PC-3 (cell line): ENCODE data around the gene C6orf136. TPM values are rescaled to one million over a fixed set of nuclear protein-coding genes. Genes with fewer than 3 reads are reported as not detected.

ENCODE experiments used
- ATAC-seq: fragments of 200-7000 bp; cut with Tn5 transposase; 2 replicates; pipeline ENCODE4 v1.9.1; 2020; ENCODE audit warnings: mild to moderate bottlenecking, moderate library complexity
- BruUV-seq: library from RNA; stranded (reverse); fragments of 400-500 nt; replicated peaks from 2 replicates; lab custom pipeline; 2021; lab: Mats Ljungman, UMichigan
- CTCF ChIA-PET: fragments of 300-600 bp; sonication (Branson Sonifier 250); formaldehyde crosslinking; loops from one replicate; lab custom pipeline; 2022; ENCODE audit warnings: antibody characterized with exemption; lab: Charles Lee
- POLR2A ChIA-PET: fragments of 300-600 bp; sonication (Branson Sonifier 250); formaldehyde crosslinking; loops from one replicate; lab custom pipeline; 2022; ENCODE audit warnings: antibody characterized with exemption; ENCODE audit not compliant: unreplicated experiment; lab: Charles Lee
- DNase-seq: peaks from one replicate; pipeline ENCODE4 v3.0.0-alpha.2; 2015
- H2AFZ ChIP-seq: fragments of 300-600 bp; sonication (generic); 2 replicates; pipeline ENCODE4 v1.6.0; 2016; ENCODE audit warnings: antibody characterized with exemption, low read length
- H3F3A ChIP-seq: fragments of 300-600 bp; sonication (generic); one replicate; pipeline ENCODE4 v1.6.0; 2017; ENCODE audit warnings: antibody characterized with exemption, low read length, control low read depth, mild to moderate bottlenecking; ENCODE audit not compliant: unreplicated experiment
- H3K27ac ChIP-seq: fragments of 300-600 bp; sonication (generic); 2 replicates; pipeline ENCODE4 v1.5.1; 2016; ENCODE audit warnings: mild to moderate bottlenecking, low read length
- H3K27me3 ChIP-seq: fragments of 300-600 bp; sonication (generic); 2 replicates; pipeline ENCODE4 v1.6.1; 2016; ENCODE audit warnings: low read length, mixed read lengths
- H3K36me3 ChIP-seq: fragments of 300-600 bp; sonication (generic); 2 replicates; pipeline ENCODE4 v1.6.1; 2016; ENCODE audit warnings: low read depth, mixed run types, low read length, mixed read lengths
- H3K4me1 ChIP-seq: fragments of 300-600 bp; sonication (generic); 2 replicates; pipeline ENCODE4 v1.5.1; 2016; ENCODE audit warnings: low read length; ENCODE audit not compliant: insufficient read depth
- H3K4me2 ChIP-seq: fragments of 300-600 bp; sonication (generic); 2 replicates; pipeline ENCODE4 v1.6.0; 2016; ENCODE audit warnings: low read length
- H3K4me3 ChIP-seq: fragments of 300-600 bp; sonication (generic); 2 replicates; pipeline ENCODE4 v1.5.1; 2016; ENCODE audit warnings: mild to moderate bottlenecking, low read length, mixed read lengths
- H3K79me2 ChIP-seq: fragments of 300-600 bp; sonication (generic); 2 replicates; pipeline ENCODE4 v1.6.1; 2017; ENCODE audit warnings: low read length, mixed read lengths
- H3K9ac ChIP-seq: fragments of 300-600 bp; sonication (generic); 2 replicates; pipeline ENCODE4 v1.6.0; 2016; ENCODE audit warnings: mild to moderate bottlenecking, low read length
- H3K9me2 ChIP-seq: fragments of 300-600 bp; sonication (generic); replicated peaks from 2 replicates; pipeline ENCODE4 v1.6.1; 2016; ENCODE audit warnings: mixed run types, low read length, mixed read lengths
- H3K9me3 ChIP-seq: fragments of 300-600 bp; sonication (generic); 2 replicates; pipeline ENCODE4 v1.6.1; 2016; ENCODE audit warnings: low read length, mixed read lengths
- H4K20me1 ChIP-seq: fragments of 300-600 bp; sonication (generic); 2 replicates; pipeline ENCODE4 v1.6.1; 2016; ENCODE audit warnings: low read length, mixed read lengths
- EZH2 ChIP-seq: fragments of 300-600 bp; sonication (generic); IDR thresholded peaks from one replicate; pipeline ENCODE4 v1.6.1; 2017; ENCODE audit warnings: antibody characterized with exemption, mild to moderate bottlenecking, low read length; ENCODE audit not compliant: unreplicated experiment
- EZH2phosphoT487 ChIP-seq: fragments of 300-600 bp; sonication (generic); IDR thresholded peaks from 2 replicates; pipeline ENCODE4 v1.6.1; 2018; ENCODE audit warnings: mild to moderate bottlenecking, antibody characterized with exemption, low read length, borderline replicate concordance
- intact Hi-C: fragments of 100-400 bp; cut with micrococcal nuclease; formaldehyde crosslinking; loops from 2 replicates; pipeline ENCODE4 v1.9.0; 2023
- total RNA-seq: library from RNA; depleted of rRNA; stranded (reverse); fragments of >200 nt; gene quantifications from 2 replicates; pipeline ENCODE4 v1.2.3, GENCODE V29; 2014
- TF ChIP-seq, protein P1 (sequence below): fragments of 300-600 bp; sonication (generic); conservative IDR thresholded peaks from 2 replicates; pipeline ENCODE4 v1.5.1; 2017; ENCODE audit warnings: antibody characterized with exemption, low read depth, mild to moderate bottlenecking, low read length

C6orf136 gene
- total RNA-seq, 1 experiment from 2014 or later, result 18.7 TPM

DNA sequence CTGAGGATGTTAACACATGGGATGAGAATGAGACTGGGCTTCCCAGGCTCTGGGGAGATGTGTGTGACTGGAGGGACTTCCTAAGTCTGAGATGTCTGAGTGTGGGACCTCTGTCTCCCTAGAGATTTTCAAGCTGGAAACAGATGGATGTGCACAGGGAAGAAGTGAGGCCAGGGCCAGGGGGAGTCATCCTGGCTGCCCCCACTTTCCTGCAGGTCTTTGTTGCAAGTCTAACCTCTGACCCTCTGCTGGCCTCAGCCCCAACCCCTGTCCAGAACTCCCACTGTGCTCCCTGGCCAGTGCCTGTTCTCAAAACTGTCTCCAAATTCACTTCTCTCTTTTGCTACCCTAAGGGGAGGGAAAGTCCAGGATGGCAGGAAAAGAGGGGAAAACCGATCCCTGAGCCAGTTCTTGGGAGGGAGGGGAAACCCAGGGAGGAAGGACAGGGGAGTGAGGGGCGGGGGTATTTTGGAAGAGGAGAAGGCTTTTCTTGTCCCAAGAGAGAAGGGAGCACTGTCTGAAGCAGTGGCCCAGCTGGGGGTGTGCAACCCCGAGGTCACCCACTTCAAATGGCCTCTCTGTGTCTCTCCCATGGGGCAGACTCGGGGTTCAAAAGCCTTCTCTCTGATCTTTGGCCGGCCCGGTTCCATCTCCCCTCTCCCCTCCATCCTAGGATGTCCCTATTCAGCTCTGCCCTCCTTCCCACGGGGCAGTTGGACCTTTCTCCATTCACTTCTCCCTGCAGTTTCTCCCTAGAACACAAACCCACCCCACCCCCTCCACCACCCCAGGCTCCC lies 36.4 kb downstream of the C6orf136 start:
- intact Hi-C loops, result no loop called here
- TSS peak; percentile 4 for BruUV-seq
- TF ChIP-seq, protein P1, sequence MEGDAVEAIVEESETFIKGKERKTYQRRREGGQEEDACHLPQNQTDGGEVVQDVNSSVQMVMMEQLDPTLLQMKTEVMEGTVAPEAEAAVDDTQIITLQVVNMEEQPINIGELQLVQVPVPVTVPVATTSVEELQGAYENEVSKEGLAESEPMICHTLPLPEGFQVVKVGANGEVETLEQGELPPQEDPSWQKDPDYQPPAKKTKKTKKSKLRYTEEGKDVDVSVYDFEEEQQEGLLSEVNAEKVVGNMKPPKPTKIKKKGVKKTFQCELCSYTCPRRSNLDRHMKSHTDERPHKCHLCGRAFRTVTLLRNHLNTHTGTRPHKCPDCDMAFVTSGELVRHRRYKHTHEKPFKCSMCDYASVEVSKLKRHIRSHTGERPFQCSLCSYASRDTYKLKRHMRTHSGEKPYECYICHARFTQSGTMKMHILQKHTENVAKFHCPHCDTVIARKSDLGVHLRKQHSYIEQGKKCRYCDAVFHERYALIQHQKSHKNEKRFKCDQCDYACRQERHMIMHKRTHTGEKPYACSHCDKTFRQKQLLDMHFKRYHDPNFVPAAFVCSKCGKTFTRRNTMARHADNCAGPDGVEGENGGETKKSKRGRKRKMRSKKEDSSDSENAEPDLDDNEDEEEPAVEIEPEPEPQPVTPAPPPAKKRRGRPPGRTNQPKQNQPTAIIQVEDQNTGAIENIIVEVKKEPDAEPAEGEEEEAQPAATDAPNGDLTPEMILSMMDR, result no peak
- TF ChIP-seq EZH2 (no peak), EZH2phosphoT487 (no peak)
- Histone ChIP-seq H3K4me3 (peak overlapping the region; percentile 97), H3K9ac (peak overlapping the region; percentile 80), H3K27me3 (no peaks in the 10 kb centered on the region), H2AFZ (no peak overlapping the region), H3K4me1 (peaks cover 67% of the 10 kb centered on the region), H3K9me3 (no peaks in the 10 kb centered on the region), H4K20me1 (no peaks in the 10 kb centered on the region), H3K9me2 (no peaks in the 10 kb centered on the region), H3K36me3 (peaks cover 10% of the 10 kb centered on the region), H3K79me2 (peaks cover 93% of the 10 kb centered on the region), H3K27ac (peak overlapping the region; percentile 89), H3F3A (no peaks in the 10 kb centered on the region), H3K4me2 (peak overlapping the region; percentile 87)
- ChIA-PET POLR2A (interaction anchor here (0.6 kb wide), 1 partner anchor 130 kb away, joined by 7 read pairs; no protein-coding TSS in a partner anchor), CTCF (interaction anchor here (1.1 kb wide), 1 partner anchor 39 kb away, joined by 3 read pairs; no protein-coding TSS in a partner anchor)
- DNase-seq (no peak), ATAC-seq (no peak)

DNA sequence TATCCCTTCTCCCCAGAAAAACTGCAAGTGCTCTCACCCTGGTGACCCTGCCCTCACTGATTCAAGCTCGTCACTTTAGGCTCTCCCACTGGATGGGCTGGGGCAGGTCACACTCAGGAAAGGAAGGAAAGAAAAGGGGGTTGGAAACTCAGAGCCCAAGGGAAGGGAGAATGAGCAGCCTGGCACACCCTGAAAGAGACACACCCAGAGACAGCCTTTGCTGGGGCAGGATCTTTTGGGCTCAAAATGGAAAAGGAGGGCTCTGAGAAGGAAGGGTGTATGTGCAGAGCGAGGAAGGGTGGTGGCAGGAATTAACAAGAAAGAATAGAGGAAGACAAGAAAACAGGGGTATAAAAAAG lies 37.0 kb downstream of the C6orf136 start:
- no peaks in the 10 kb centered on the region for H3K27me3 ChIP-seq
- peak overlapping the region; percentile 97 for H3K4me3 ChIP-seq
- H3K79me2 ChIP-seq, result peaks cover 94% of the 10 kb centered on the region
- no peaks in the 10 kb centered on the region for H3K9me2 ChIP-seq
- ATAC-seq, result no peak
- H3K4me2 ChIP-seq, result peak overlapping the region; percentile 87
- no peak for TF ChIP-seq EZH2phosphoT487
- no peak for TF ChIP-seq EZH2
- TF ChIP-seq, protein P1, result no peak
- H3F3A ChIP-seq, result no peaks in the 10 kb centered on the region
- no TSS peak for BruUV-seq
- peaks cover 71% of the 10 kb centered on the region for H3K4me1 ChIP-seq
- DNase-seq, result no peak
- no peaks in the 10 kb centered on the region for H3K9me3 ChIP-seq
- H3K36me3 ChIP-seq, result peaks cover 5% of the 10 kb centered on the region
- H3K27ac ChIP-seq, result peak overlapping the region; percentile 89
- intact Hi-C loops, result no loop called here
- H4K20me1 ChIP-seq, result no peaks in the 10 kb centered on the region
- ChIA-PET CTCF (no interaction called here), POLR2A (interaction anchor here (0.6 kb wide), 1 partner anchor 129 kb away, joined by 7 read pairs; no protein-coding TSS in a partner anchor)
- H2AFZ ChIP-seq, result no peak overlapping the region
- peak overlapping the region; percentile 80 for H3K9ac ChIP-seq
